Hippocampal formation (tissue), 2 donors: ENCODE data around the gene PRSS57.

Experiments used
- DNase-seq, 2 donors: peaks; one replicate each; lab custom pipeline; 2025; lab: John Stamatoyannopoulos, UW

PRSS57 gene

DNA sequence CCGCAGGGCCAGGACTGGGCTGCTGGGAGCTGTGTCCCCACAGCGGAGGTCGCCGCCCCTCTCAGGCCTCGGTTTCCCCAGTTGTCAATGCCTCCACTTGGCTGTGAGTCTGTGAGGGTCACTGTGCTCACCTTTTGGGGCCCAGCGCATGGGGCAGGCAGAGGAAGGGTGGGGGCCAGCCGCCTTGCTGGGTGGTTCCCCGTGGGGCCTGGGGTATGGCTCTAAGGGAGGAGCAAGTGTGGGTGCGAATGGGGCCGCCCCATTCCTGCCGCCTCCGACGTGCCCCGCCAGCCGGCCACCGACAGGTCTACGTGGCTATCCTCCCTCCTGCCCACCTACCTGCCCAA lies 56.4 kb downstream of the PRSS57 start:
- DNase-seq, result no peak
